Endodermal cell (in vitro differentiated cells): ENCODE results near the gene ITGA6. TPM values are rescaled to one million over a fixed set of nuclear protein-coding genes. Genes with fewer than 3 reads are reported as not detected.

Source experiments
- DNase-seq: peaks from one replicate; pipeline ENCODE4 v3.0.0-alpha.2; 2017
- H3K27ac ChIP-seq: 2 replicates; pipeline ENCODE4 v1.5.1; 2013; ENCODE audit warnings: mild to moderate bottlenecking, low read depth, low read length, moderate library complexity
- H3K27me3 ChIP-seq: 2 replicates; pipeline ENCODE4 v1.6.1; 2013; ENCODE audit warnings: mild to moderate bottlenecking, low read length, moderate library complexity; ENCODE audit not compliant: insufficient read depth, control insufficient read depth, poor library complexity, severe bottlenecking
- H3K36me3 ChIP-seq: 2 replicates; pipeline ENCODE4 v1.7.0; 2013; ENCODE audit warnings: mild to moderate bottlenecking, low read length, moderate library complexity; ENCODE audit not compliant: control insufficient read depth, insufficient read depth
- H3K4me1 ChIP-seq: one replicate; pipeline ENCODE4 v1.7.0; 2013; ENCODE audit warnings: low read length; ENCODE audit not compliant: control insufficient read depth, insufficient read depth
- H3K4me3 ChIP-seq: 2 replicates; pipeline ENCODE4 v1.5.1; 2013; ENCODE audit warnings: mild to moderate bottlenecking, low read length, moderate library complexity
- H3K9ac ChIP-seq: 2 replicates; pipeline ENCODE4 v1.6.1; 2013; ENCODE audit warnings: mild to moderate bottlenecking, low read length, moderate library complexity; ENCODE audit not compliant: poor library complexity, severe bottlenecking; ENCODE audit errors: extremely low read depth
- H3K9me3 ChIP-seq: 2 replicates; pipeline ENCODE4 v1.6.1; 2013; ENCODE audit warnings: mild to moderate bottlenecking, low read length, moderate library complexity; ENCODE audit not compliant: control insufficient read depth
- H3K27ac Mint-ChIP-seq: 2 replicates; pipeline ENCODE4 v1.8.0; 2020; ENCODE audit warnings: mixed read lengths
- H3K27me3 Mint-ChIP-seq: 2 replicates; pipeline ENCODE4 v1.8.0; 2021; ENCODE audit warnings: mild to moderate bottlenecking, mixed read lengths; ENCODE audit not compliant: insufficient read depth
- H3K36me3 Mint-ChIP-seq: 2 replicates; pipeline ENCODE4 v1.8.0; 2020; ENCODE audit warnings: low read depth, mixed read lengths
- H3K4me1 Mint-ChIP-seq: 2 replicates; pipeline ENCODE4 v1.8.0; 2020; ENCODE audit warnings: mixed read lengths
- H3K4me3 Mint-ChIP-seq: 2 replicates; pipeline ENCODE4 v1.8.0; 2020; ENCODE audit warnings: mild to moderate bottlenecking, moderate library complexity, mixed read lengths
- H3K9me3 Mint-ChIP-seq: 2 replicates; pipeline ENCODE4 v1.8.0; 2020; ENCODE audit warnings: mild to moderate bottlenecking, mixed read lengths
- CTCF ChIP-seq: fragments of 200-600 bp; sonication (generic); conservative IDR thresholded peaks from 2 replicates; pipeline ENCODE4 v1.5.0; 2021; ENCODE audit warnings: antibody characterized with exemption, mild to moderate bottlenecking
- WGBS, 2 experiments: methylation state at CpG; one replicate each; pipeline versions ENCODE4 v1.1.5 to v1.1.7; 2013; ENCODE audit warnings: missing lambda C conversion rate in 2 of 2, mixed read lengths in 1 of 2; ENCODE audit not compliant: insufficient coverage in 1 of 2, insufficient read length in 1 of 2; 5-methylcytosine and 5-hydroxymethylcytosine counted together
- total RNA-seq, 2 donors: library from RNA; stranded (reverse); fragmentation: NEBNext Ultra II Directional in 1 of 2; extraction: Animal tissue kit (Norgen Biotek cat#: 25700) in 1 of 2; gene quantifications; 2 replicates in 1 of 2; 3 replicates in 1 of 2; pipeline ENCODE4 v1.2.1, GENCODE V29; 2021

ITGA6 gene
- total RNA-seq, 2 donors from 2014 or later = 35.8 to 45.7 TPM

- WGBS, 2 experiments = 67 to 76% methylated on average over 4 to 5 of the region's 5 CpGs
- Mint-ChIP-seq H3K4me1 (peaks cover 7% of the 10 kb centered on the region), H3K4me3 (no peak overlapping the region), H3K27me3 (peaks cover 27% of the 10 kb centered on the region), H3K36me3 (no peaks in the 10 kb centered on the region), H3K9me3 (no peaks in the 10 kb centered on the region), H3K27ac (no peak overlapping the region)
- Histone ChIP-seq H3K9me3 (peaks cover 8% of the 10 kb centered on the region), H3K27ac (no peak overlapping the region), H3K27me3 (no peaks in the 10 kb centered on the region), H3K9ac (no peak overlapping the region), H3K4me1 (peaks cover 2% of the 10 kb centered on the region), H3K4me3 (no peak overlapping the region), H3K36me3 (no peaks in the 10 kb centered on the region)
- no peak for TF ChIP-seq CTCF
- DNase-seq = no peak
These were observed 14.3 kb upstream of the ITGA6 start for GRCh38 chr2:172412984-172413492.

GRCh38 chr2:172415157-172415864, 12.1 kb upstream of the ITGA6 start:
- H3K36me3 Mint-ChIP-seq = no peaks in the 10 kb centered on the region
- peaks cover 2% of the 10 kb centered on the region for H3K4me1 ChIP-seq
- H3K4me1 Mint-ChIP-seq = peaks cover 7% of the 10 kb centered on the region
- H3K27me3 Mint-ChIP-seq = peaks cover 29% of the 10 kb centered on the region
- H3K9me3 ChIP-seq = peaks cover 8% of the 10 kb centered on the region
- no peak for DNase-seq
- H3K4me3 ChIP-seq = no peak overlapping the region
- TF ChIP-seq CTCF = no peak
- no peaks in the 10 kb centered on the region for H3K36me3 ChIP-seq
- peaks cover 4% of the 10 kb centered on the region for H3K9me3 Mint-ChIP-seq
- no peak overlapping the region for H3K27ac ChIP-seq
- H3K27ac Mint-ChIP-seq = no peak overlapping the region
- H3K27me3 ChIP-seq = no peaks in the 10 kb centered on the region
- no peak overlapping the region for H3K9ac ChIP-seq
- H3K4me3 Mint-ChIP-seq = no peak overlapping the region
- WGBS, 2 experiments = 55 to 69% methylated on average over 3 to 4 of the region's 4 CpGs

GRCh38 chr2:172415865-172416183, 11.6 kb upstream of the ITGA6 start:
- Histone ChIP-seq H3K9me3 (peaks cover 8% of the 10 kb centered on the region), H3K4me3 (no peak overlapping the region), H3K9ac (no peak overlapping the region), H3K4me1 (peaks cover 2% of the 10 kb centered on the region), H3K27me3 (no peaks in the 10 kb centered on the region), H3K36me3 (no peaks in the 10 kb centered on the region), H3K27ac (no peak overlapping the region)
- no peaks in the 10 kb centered on the region for H3K36me3 Mint-ChIP-seq
- peaks cover 7% of the 10 kb centered on the region for H3K4me1 Mint-ChIP-seq
- no peak for DNase-seq
- peaks cover 4% of the 10 kb centered on the region for H3K9me3 Mint-ChIP-seq
- H3K4me3 Mint-ChIP-seq = no peak overlapping the region
- peaks cover 30% of the 10 kb centered on the region for H3K27me3 Mint-ChIP-seq
- TF ChIP-seq CTCF = no peak
- WGBS, 2 experiments = 76% methylated on average over 1 of the region's 1 CpG; no CpG with 5 or more reads in 1 of the 2 experiments
- no peak overlapping the region for H3K27ac Mint-ChIP-seq
